Stomach (tissue), 4 donors: ENCODE measurements around the gene C19orf25.

Experiments used
- CTCF ChIP-seq, 7 experiments: fragments of 450-650 bp in 4 of 7; fragments of 200-600 bp in 3 of 7; sonication (generic) in 3 of 7; IDR thresholded peaks; one replicate each; pipeline ENCODE4 v1.5.1; 2016 to 2019; ENCODE audit warnings: antibody characterized with exemption in 7 of 7, control low read depth in 2 of 7, mild to moderate bottlenecking in 1 of 7
- EP300 ChIP-seq: sonication (generic); formaldehyde crosslinking; IDR thresholded peaks from one replicate; pipeline ENCODE4 v1.6.1; 2017; ENCODE audit warnings: antibody characterized with exemption
- POLR2A ChIP-seq, 4 donors: fragments of 450-650 bp; IDR thresholded peaks; one replicate each; pipeline ENCODE4 v1.6.1; 2016; ENCODE audit warnings: antibody characterized with exemption in 4 of 4, control low read depth in 2 of 4, mild to moderate bottlenecking in 1 of 4, moderate library complexity in 1 of 4
- POLR2AphosphoS5 ChIP-seq, 3 donors: sonication (generic); formaldehyde crosslinking; IDR thresholded peaks; one replicate each; pipeline ENCODE4 v1.6.1; 2016; ENCODE audit warnings: antibody characterized with exemption in 3 of 3

DNA sequence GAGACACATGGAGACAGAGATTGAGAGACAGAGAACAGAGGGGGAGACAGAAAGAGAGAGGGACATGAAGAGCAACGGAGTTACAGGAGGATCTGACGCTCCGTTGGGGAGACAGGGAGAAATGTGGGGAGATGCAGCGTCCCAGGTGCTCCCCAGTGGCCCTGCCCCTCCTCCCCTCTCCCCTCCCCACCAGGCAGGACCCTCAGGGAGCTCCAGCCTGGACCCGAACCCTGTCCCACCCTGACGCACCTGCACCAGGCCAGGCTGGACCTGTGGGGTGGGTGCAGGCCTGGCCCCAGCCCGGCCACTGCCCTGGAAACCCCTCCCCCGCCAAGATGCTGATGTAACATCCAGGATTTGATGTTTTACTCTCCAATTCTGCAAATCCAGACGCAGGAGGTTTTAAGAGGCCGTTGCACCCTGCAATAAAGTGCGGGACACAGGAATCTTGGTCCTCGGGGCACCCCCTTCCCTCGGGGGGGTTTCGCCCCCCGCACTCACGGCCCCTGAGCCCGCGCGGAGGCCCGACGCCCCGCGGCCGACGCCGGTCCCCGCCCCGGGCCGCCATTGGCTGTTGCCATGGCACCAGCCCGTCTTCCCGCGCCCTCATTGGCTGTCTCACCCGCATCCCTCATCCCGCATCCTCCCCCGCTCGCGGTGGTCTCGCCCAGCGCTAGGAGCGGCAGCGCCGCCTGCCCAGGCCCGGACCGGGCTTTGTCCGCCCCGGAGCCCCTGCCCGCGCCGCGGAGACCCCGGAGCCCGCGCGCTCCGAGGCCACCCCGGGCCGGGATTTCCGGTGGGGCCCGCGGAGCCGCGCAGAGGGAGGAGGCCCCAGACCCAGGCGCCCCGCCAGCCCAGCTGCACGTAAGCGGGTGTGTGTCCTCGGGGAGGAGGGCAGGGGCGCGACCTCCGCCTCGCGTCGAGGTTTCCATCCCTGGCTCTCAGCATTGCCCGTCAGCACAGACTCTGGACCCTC, 29.3 kb downstream of the C19orf25 start, which contains the start of gene APC2:
- TF ChIP-seq POLR2AphosphoS5 (IDR thresholded peaks at IDR 0.05) (no peak), CTCF (IDR thresholded peaks at IDR 0.05) (no peak), POLR2A (IDR thresholded peaks at IDR 0.05) (no peak), EP300 (no peak)
